Measurements from ENCODE around the gene PYGM.

The PYGM gene

DNA sequence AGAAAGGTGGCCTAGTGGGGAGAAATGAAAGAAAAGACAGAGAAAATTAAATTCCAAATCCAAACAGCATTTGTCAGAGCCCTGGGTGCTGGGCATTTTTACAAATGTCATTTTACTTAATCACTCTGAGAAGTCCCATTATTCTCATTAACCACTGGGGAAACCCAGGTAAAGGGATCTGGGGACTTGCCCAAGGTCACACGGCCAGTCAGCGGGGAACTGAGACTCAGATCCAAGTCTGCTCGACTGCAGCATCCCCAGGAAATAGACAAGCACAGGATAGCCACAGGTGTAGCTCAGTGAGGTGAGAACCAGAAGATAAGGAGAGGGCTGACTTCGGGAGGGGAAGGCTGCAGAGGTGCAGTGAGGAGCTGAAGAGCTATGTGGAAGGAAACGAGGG, 44.7 kb downstream of the PYGM start:
- no CpG with 5 or more reads among the region's 5 CpGs for WGBS (ENCODE audit: extremely low coverage, insufficient coverage, insufficient read length)
- peaks cover 15% of the 10 kb centered on the region for H3K9me3 ChIP-seq (ENCODE audit: insufficient read depth, low read depth, low read length)
- H3K4me1 ChIP-seq (ENCODE audit: control insufficient read depth in 1 of 2, insufficient read depth in 2 of 2, low read length in 2 of 2) = peaks cover 3 to 5% of the 10 kb centered on the region in 2 experiments

DNA sequence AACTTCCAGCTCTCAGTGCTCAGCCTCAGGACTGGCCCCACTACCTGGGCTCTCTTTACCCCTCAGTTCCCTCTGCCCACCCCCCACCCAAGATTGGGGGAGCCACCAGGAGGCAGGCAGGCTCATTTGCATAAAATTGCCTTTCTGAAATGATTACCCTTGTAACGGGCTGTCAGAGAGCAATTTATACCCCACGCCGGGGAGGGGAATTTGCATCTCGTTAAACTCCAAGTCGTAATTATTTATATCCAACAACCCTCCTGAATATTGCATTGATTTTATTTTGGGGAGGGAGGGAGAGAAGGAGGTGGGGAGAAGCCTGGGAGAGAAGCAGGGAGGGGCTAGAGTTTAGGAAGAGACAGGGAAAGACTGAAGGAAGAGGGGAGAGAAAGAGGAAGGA, 45.1 kb downstream of the PYGM start:
- no peak overlapping the region for H3K4ac ChIP-seq (ENCODE audit: low read depth, low read length)
- peaks cover 39% of the 10 kb centered on the region for H3K27me3 ChIP-seq (ENCODE audit: insufficient read depth, low read length)
- H3K14ac ChIP-seq (ENCODE audit: low read length) = no peak overlapping the region
- H3K36me3 ChIP-seq (ENCODE audit: control insufficient read depth in 1 of 2, insufficient read depth in 2 of 2, low read length in 2 of 2) = no peaks in the 10 kb centered on the region
- H4K91ac ChIP-seq (ENCODE audit: low read depth, low read length) = no peak overlapping the region
- peaks cover 3 to 5% of the 10 kb centered on the region in 2 experiments for H3K4me1 ChIP-seq (ENCODE audit: control insufficient read depth in 1 of 2, insufficient read depth in 2 of 2, low read length in 2 of 2)
- no CpG with 5 or more reads among the region's 5 CpGs for WGBS (ENCODE audit: extremely low coverage, insufficient coverage, insufficient read length)
- no peak overlapping the region for H4K12ac ChIP-seq (ENCODE audit: low read depth, low read length)
- no peak overlapping the region for H2AK5ac ChIP-seq (ENCODE audit: low read length)
- no peak overlapping the region for H2BK120ac ChIP-seq (ENCODE audit: insufficient read depth, low read length, poor library complexity)
- no peak overlapping the region for H4K8ac ChIP-seq (ENCODE audit: low read depth, low read length)
- no peaks in the 10 kb centered on the region for H3K79me1 ChIP-seq (ENCODE audit: low read length)
- H2BK12ac ChIP-seq (ENCODE audit: low read length) = no peak overlapping the region
- no peak overlapping the region for H3K27ac ChIP-seq (ENCODE audit: low read depth, low read length)
- H3K79me2 ChIP-seq (ENCODE audit: control insufficient read depth, insufficient read depth, low read length, poor library complexity) = no peaks in the 10 kb centered on the region
- no peak overlapping the region for H2BK5ac ChIP-seq (ENCODE audit: low read depth, low read length, poor library complexity)
- no peak overlapping the region for H3K18ac ChIP-seq (ENCODE audit: low read length)
- peaks cover 15% of the 10 kb centered on the region for H3K9me3 ChIP-seq (ENCODE audit: insufficient read depth, low read depth, low read length)
- no peak overlapping the region for H3K23ac ChIP-seq (ENCODE audit: low read length)
- no peak overlapping the region for H3K4me3 ChIP-seq (ENCODE audit: low read depth, low read length)
- H2AFZ ChIP-seq (ENCODE audit: insufficient read depth, low read length, poor library complexity) = no peak overlapping the region
- H3K9ac ChIP-seq (ENCODE audit: low read length) = no peak overlapping the region
- no peak overlapping the region for H3K4me2 ChIP-seq (ENCODE audit: low read length)
- DNase-seq = no peak

More for the DNA sequence above, 44.7 kb downstream of the PYGM start:
- Histone ChIP-seq H3K79me2 (ENCODE audit: control insufficient read depth, insufficient read depth, low read length, poor library complexity) (no peaks in the 10 kb centered on the region), H4K8ac (ENCODE audit: low read depth, low read length) (no peak overlapping the region), H3K18ac (ENCODE audit: low read length) (no peak overlapping the region), H3K23ac (ENCODE audit: low read length) (no peak overlapping the region), H3K4ac (ENCODE audit: low read depth, low read length) (no peak overlapping the region), H3K27ac (ENCODE audit: low read depth, low read length) (no peak overlapping the region), H2BK12ac (ENCODE audit: low read length) (no peak overlapping the region), H3K79me1 (ENCODE audit: low read length) (no peaks in the 10 kb centered on the region), H2BK120ac (ENCODE audit: insufficient read depth, low read length, poor library complexity) (no peak overlapping the region), H4K91ac (ENCODE audit: low read depth, low read length) (no peak overlapping the region), H2AFZ (ENCODE audit: insufficient read depth, low read length, poor library complexity) (no peak overlapping the region), H3K4me3 (ENCODE audit: low read depth, low read length) (no peak overlapping the region), H3K27me3 (ENCODE audit: insufficient read depth, low read length) (peaks cover 39% of the 10 kb centered on the region), H3K36me3 (ENCODE audit: control insufficient read depth in 1 of 2, insufficient read depth in 2 of 2, low read length in 2 of 2) (no peaks in the 10 kb centered on the region), H2AK5ac (ENCODE audit: low read length) (no peak overlapping the region), H3K9ac (ENCODE audit: low read length) (no peak overlapping the region), H3K14ac (ENCODE audit: low read length) (no peak overlapping the region), H3K4me2 (ENCODE audit: low read length) (no peak overlapping the region), H2BK5ac (ENCODE audit: low read depth, low read length, poor library complexity) (no peak overlapping the region), H4K12ac (ENCODE audit: low read depth, low read length) (no peak overlapping the region)
- no peak for DNase-seq

GRCh38 chr11:64713781-64714363, 45.9 kb downstream of the PYGM start:
- no peak overlapping the region for H3K4ac ChIP-seq (ENCODE audit: low read depth, low read length)

GRCh38 chr11:64713016-64713707, 46.6 kb downstream of the PYGM start:
- H4K12ac ChIP-seq (ENCODE audit: low read depth, low read length) = no peak overlapping the region
- no peak overlapping the region for H3K18ac ChIP-seq (ENCODE audit: low read length)
- H3K79me1 ChIP-seq (ENCODE audit: low read length) = no peaks in the 10 kb centered on the region
- no peak overlapping the region for H3K9ac ChIP-seq (ENCODE audit: low read length)
- H3K14ac ChIP-seq (ENCODE audit: low read length) = no peak overlapping the region
- H3K79me2 ChIP-seq (ENCODE audit: control insufficient read depth, insufficient read depth, low read length, poor library complexity) = no peaks in the 10 kb centered on the region
- no peak overlapping the region for H2BK12ac ChIP-seq (ENCODE audit: low read length)
- no peak overlapping the region for H2BK5ac ChIP-seq (ENCODE audit: low read depth, low read length, poor library complexity)
- DNase-seq = peak; percentile 35 to 78
- H3K36me3 ChIP-seq (ENCODE audit: control insufficient read depth in 1 of 2, insufficient read depth in 2 of 2, low read length in 2 of 2) = no peaks in the 10 kb centered on the region
- peak overlapping the region; percentile 13 for H3K4me3 ChIP-seq (ENCODE audit: low read depth, low read length)
- peak overlapping the region; percentile 33 for H3K4me2 ChIP-seq (ENCODE audit: low read length)
- H2AK5ac ChIP-seq (ENCODE audit: low read length) = no peak overlapping the region
- WGBS (ENCODE audit: extremely low coverage, insufficient coverage, insufficient read length) = no CpG with 5 or more reads among the region's 111 CpGs
- peaks cover 3 to 5% of the 10 kb centered on the region in 2 experiments for H3K4me1 ChIP-seq (ENCODE audit: control insufficient read depth in 1 of 2, insufficient read depth in 2 of 2, low read length in 2 of 2)
- H3K23ac ChIP-seq (ENCODE audit: low read length) = no peak overlapping the region
- H3K9me3 ChIP-seq (ENCODE audit: insufficient read depth, low read depth, low read length) = peaks cover 15% of the 10 kb centered on the region
- H2BK120ac ChIP-seq (ENCODE audit: insufficient read depth, low read length, poor library complexity) = no peak overlapping the region
- peaks cover 39% of the 10 kb centered on the region for H3K27me3 ChIP-seq (ENCODE audit: insufficient read depth, low read length)
- H4K8ac ChIP-seq (ENCODE audit: low read depth, low read length) = no peak overlapping the region
- no peak overlapping the region for H3K4ac ChIP-seq (ENCODE audit: low read depth, low read length)
- peak overlapping the region; percentile 77 for H2AFZ ChIP-seq (ENCODE audit: insufficient read depth, low read length, poor library complexity)
- H4K91ac ChIP-seq (ENCODE audit: low read depth, low read length) = no peak overlapping the region
- H3K27ac ChIP-seq (ENCODE audit: low read depth, low read length) = no peak overlapping the region

More at GRCh38 chr11:64713781-64714363, 45.9 kb downstream of the PYGM start:
- WGBS (ENCODE audit: extremely low coverage, insufficient coverage, insufficient read length) = no CpG with 5 or more reads among the region's 39 CpGs
- no peak overlapping the region for H3K18ac ChIP-seq (ENCODE audit: low read length)
- H2BK12ac ChIP-seq (ENCODE audit: low read length) = no peak overlapping the region
- H4K8ac ChIP-seq (ENCODE audit: low read depth, low read length) = no peak overlapping the region
- no peak for DNase-seq
- H3K27me3 ChIP-seq (ENCODE audit: insufficient read depth, low read length) = peaks cover 39% of the 10 kb centered on the region
- H3K36me3 ChIP-seq (ENCODE audit: control insufficient read depth in 1 of 2, insufficient read depth in 2 of 2, low read length in 2 of 2) = no peaks in the 10 kb centered on the region
- H3K4me2 ChIP-seq (ENCODE audit: low read length) = peak overlapping the region; percentile 12
- no peak overlapping the region for H3K14ac ChIP-seq (ENCODE audit: low read length)
- no peak overlapping the region for H2AK5ac ChIP-seq (ENCODE audit: low read length)
- no peak overlapping the region for H3K9ac ChIP-seq (ENCODE audit: low read length)
- no peak overlapping the region for H3K4me3 ChIP-seq (ENCODE audit: low read depth, low read length)
- no peak overlapping the region for H3K27ac ChIP-seq (ENCODE audit: low read depth, low read length)
- H3K79me1 ChIP-seq (ENCODE audit: low read length) = no peaks in the 10 kb centered on the region
- H3K23ac ChIP-seq (ENCODE audit: low read length) = no peak overlapping the region
- H3K79me2 ChIP-seq (ENCODE audit: control insufficient read depth, insufficient read depth, low read length, poor library complexity) = no peaks in the 10 kb centered on the region
- H3K9me3 ChIP-seq (ENCODE audit: insufficient read depth, low read depth, low read length) = peaks cover 15% of the 10 kb centered on the region
- H2AFZ ChIP-seq (ENCODE audit: insufficient read depth, low read length, poor library complexity) = no peak overlapping the region
- no peak overlapping the region for H4K12ac ChIP-seq (ENCODE audit: low read depth, low read length)
- H2BK120ac ChIP-seq (ENCODE audit: insufficient read depth, low read length, poor library complexity) = no peak overlapping the region
- peaks cover 3 to 5% of the 10 kb centered on the region in 2 experiments for H3K4me1 ChIP-seq (ENCODE audit: control insufficient read depth in 1 of 2, insufficient read depth in 2 of 2, low read length in 2 of 2)
- H2BK5ac ChIP-seq (ENCODE audit: low read depth, low read length, poor library complexity) = no peak overlapping the region
- no peak overlapping the region for H4K91ac ChIP-seq (ENCODE audit: low read depth, low read length)

Measured in trophoblast cell (in vitro differentiated cells and primary cell).